ENCODE data around the gene LRRC53.

Gene LRRC53

GRCh38 chr1:74429580-74429979 lies 82.8 kb downstream of the LRRC53 start:
- DNase-seq = no peak

- DNase-seq = no peak
Observed at GRCh38 chr1:74427681-74428080, 84.7 kb downstream of the LRRC53 start.

GRCh38 chr1:74426208-74426937 lies 86.0 kb downstream of the LRRC53 start:
- DNase-seq = no peak

GRCh38 chr1:74425676-74426075 lies 86.7 kb downstream of the LRRC53 start:
- no peak for DNase-seq

- DNase-seq = no peak
Observed at GRCh38 chr1:74423471-74423870, 88.9 kb downstream of the LRRC53 start.

GRCh38 chr1:74422421-74423292 lies 89.8 kb downstream of the LRRC53 start:
- no peak for DNase-seq

GRCh38 chr1:74420467-74420866 lies 91.9 kb downstream of the LRRC53 start:
- no peak for DNase-seq
